22Rv1 (cell line): ENCODE measurements around the gene PUS10.

Experiments used
- H3K27ac ChIP-seq: fragments of 450-650 bp; 2 replicates; pipeline ENCODE4 v1.5.1; 2017
- CTCF ChIP-seq: fragments of 450-650 bp; IDR thresholded peaks from 2 replicates; pipeline ENCODE4 v1.5.1; 2017; ENCODE audit warnings: mild to moderate bottlenecking
- ZFX ChIP-seq: fragments of 450-650 bp; IDR thresholded peaks from 2 replicates; pipeline ENCODE4 v1.6.1; 2017; ENCODE audit warnings: antibody characterized with exemption, borderline replicate concordance

The PUS10 gene

GRCh38 chr2:61017556-61018317 is at the start of gene PUS10, which contains the start of gene PEX13:
PUS10 (minus strand) TSS chr2:61018255; CDS start chr2:61011890, 6,365 bp downstream.
PEX13 (plus strand) TSS chr2:61017720; CDS start chr2:61017760, 40 bp downstream.
- H3K27ac ChIP-seq, result peak within 1 kb of the TSS; percentile 99
- TF ChIP-seq CTCF (no peak), ZFX (no peak)

- TF ChIP-seq CTCF, result no peak
- no peak for TF ChIP-seq ZFX
- peak within 1 kb of the TSS; percentile 73 for H3K27ac ChIP-seq
Measured at GRCh38 chr2:61065714-61066709, 48.0 kb upstream of the PUS10 start, which contains the start of gene SANBR. SANBR (plus strand) TSS chr2:61065871; CDS start chr2:61070351, 4,480 bp downstream.

GRCh38 chr2:61059382-61059781 is 41.3 kb upstream of the PUS10 start:
- TF ChIP-seq CTCF, result no peak
- TF ChIP-seq ZFX, result no peak

GRCh38 chr2:61057562-61057961 is 39.5 kb upstream of the PUS10 start:
- TF ChIP-seq CTCF (no peak), ZFX (no peak)
- no peak overlapping the region for H3K27ac ChIP-seq

More at GRCh38 chr2:61059382-61059781, 41.3 kb upstream of the PUS10 start:
- H3K27ac ChIP-seq, result no peak overlapping the region

GRCh38 chr2:61055557-61055956 is 37.5 kb upstream of the PUS10 start:
- TF ChIP-seq CTCF (no peak), ZFX (no peak)
- H3K27ac ChIP-seq, result no peak overlapping the region

GRCh38 chr2:61045999-61046398 is 27.9 kb upstream of the PUS10 start:
- TF ChIP-seq CTCF (no peak), ZFX (no peak)
- H3K27ac ChIP-seq, result no peak overlapping the region
